GM19463 (cell line): Measurements from ENCODE around the gene WDR37.
"Not testable (repeated sequence)": the region's sequence is repeated elsewhere in the genome, so short reads cannot be mapped to it uniquely, and the experiment has no call there.

Source experiments
- ATAC-seq: cut with Tn5 transposase; IDR thresholded peaks from one replicate; pipeline ENCODE4 v1.9.1; 2021; ENCODE audit warnings: mild to moderate bottlenecking, moderate library complexity; ENCODE audit not compliant: unreplicated experiment

WDR37 gene, protein sequence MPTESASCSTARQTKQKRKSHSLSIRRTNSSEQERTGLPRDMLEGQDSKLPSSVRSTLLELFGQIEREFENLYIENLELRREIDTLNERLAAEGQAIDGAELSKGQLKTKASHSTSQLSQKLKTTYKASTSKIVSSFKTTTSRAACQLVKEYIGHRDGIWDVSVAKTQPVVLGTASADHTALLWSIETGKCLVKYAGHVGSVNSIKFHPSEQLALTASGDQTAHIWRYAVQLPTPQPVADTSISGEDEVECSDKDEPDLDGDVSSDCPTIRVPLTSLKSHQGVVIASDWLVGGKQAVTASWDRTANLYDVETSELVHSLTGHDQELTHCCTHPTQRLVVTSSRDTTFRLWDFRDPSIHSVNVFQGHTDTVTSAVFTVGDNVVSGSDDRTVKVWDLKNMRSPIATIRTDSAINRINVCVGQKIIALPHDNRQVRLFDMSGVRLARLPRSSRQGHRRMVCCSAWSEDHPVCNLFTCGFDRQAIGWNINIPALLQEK

DNA sequence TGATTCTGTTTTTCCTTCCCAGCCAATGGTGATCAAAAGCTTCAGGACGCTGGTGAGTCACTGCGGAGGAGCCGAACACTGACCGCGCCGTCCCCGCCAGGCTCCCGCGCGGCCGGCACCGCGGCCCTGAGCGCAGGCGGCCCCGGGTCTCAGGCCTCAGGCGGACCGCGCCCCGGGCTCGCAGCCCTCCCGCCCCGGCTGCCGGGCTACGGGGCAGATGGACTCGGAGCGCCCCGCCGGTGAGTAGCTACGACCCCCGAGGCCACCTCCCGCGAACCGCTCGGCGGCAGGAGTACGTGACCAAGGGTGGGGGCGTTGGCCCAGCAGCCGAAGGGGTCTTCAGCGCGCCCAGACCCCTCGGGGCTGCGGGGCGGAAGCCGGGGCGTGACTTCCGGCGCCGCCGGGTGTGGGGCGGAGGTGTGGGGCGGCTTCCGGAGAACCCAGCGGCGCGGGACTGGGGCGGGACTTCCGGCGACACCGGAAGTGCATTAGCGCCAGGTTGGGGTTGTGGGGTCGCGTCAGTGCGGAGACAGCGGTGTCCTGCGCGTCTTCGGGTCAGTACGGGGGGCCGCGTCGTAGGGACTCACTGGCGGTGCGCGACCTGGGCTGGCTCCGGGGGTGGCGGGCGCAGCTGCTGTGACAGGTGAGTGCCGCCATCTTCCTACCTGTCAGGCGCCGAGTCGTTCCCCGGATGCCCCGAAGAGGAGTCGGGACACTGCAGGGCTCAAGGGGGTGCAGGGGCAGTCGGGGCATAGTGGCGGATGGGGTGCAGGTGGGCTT, at the start of gene WDR37:
Gene WDR37 (plus strand): TSS at position 60 of the 780 bp plus-strand sequence. CDS start 15,771 bp downstream, outside the sequence.
- peak; percentile 95 for ATAC-seq

DNA sequence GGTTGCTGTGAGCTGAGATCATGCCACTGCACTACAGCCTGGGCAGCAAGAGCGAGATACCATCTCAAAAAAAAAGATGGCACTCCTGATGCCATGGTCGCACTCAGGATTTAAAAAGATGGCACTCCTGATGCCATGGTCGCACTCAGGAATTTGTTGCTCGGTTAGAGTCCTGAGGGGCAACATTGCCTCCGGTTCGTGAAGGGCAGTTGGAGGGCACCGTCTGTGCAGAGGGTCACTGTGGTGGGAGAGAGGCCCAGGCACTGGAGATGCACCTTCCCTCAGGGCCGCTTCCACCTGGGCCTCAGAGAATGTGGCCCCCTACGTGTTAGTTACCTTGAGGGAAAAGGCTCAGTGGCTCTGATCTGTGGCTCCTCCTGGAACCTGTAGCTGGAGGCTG, 49.6 kb upstream of the WDR37 start:
- no peak for ATAC-seq

DNA sequence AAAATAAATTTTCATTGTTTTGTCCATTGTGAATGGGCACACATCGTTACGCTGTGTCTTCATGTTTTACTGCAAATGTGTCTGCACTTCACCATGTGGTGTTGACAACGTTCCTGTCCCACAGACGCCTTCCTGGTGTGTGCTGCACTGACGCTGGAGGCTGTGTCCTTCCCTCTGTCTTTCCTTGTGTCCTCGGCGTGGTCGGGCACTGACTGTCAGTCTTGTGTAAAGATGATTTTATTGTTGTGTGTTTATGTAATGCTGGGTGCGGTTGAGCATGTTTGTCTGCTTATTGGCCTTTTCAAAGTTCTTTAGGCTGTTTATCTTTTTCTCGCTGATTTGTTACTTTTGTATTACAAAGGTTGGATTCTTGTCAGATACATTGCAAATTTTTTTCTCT, 48.6 kb upstream of the WDR37 start:
- ATAC-seq = no peak

DNA sequence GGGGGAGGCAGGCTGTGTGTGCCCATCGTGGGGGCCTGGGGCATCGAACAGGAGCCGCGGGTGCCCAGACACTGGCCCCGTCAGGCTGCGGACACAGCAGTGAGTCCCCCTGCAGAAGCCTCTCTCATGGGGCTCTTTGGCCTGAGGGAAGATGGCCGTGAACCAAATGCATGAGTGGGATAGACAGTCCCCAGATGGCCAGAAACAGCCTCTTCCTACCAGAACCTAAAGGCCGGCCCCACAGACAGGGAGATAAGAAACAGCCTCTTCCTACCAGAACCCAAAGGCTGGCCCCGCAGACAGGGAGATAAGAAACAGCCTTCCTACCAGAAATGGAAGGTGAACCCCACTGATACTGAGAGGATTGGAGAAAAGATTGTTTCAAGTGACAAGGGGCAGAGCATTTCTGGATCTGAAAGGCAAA, 47.1 kb upstream of the WDR37 start:
- no peak for ATAC-seq

DNA sequence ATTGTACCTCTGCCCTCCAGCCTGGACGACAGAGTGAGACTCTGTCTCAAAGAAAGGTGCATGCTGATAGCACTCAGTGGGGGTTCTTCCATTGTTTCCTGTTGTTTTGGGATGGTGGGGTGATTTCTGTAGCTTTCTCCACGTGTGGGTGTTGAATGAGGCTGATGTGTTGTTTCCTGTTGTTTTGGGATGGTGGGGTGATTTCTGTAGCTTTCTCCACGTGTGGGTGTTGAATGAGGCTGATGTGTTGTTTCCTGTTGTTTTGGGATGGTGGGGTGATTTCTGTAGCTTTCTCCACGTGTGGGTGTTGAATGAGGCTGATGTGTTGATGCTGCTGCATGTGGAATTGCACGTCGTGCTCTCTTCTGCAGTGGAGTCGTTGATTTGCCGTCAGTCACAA, 46.2 kb upstream of the WDR37 start:
- ATAC-seq = not testable (repeated sequence)

DNA sequence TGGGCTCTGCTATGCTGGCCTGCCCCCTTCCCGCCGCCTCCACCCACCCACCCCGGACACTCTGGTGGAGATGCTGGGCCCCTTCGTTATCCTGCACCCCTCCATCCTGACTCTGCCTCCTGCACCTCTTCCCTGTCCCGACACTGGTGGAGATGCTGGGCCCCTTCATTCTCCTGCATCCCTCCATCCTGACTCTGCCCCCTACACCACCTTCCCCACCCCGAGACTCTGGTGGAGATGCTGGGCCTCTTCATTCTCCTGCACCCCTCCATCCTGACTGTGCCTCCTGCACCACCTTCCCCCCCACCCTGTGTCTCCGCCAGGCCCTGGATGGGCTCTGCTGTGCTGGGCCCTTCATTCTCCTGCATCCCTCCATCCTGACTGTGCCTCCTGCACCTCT, 45.5 kb upstream of the WDR37 start:
- no peak for ATAC-seq

DNA sequence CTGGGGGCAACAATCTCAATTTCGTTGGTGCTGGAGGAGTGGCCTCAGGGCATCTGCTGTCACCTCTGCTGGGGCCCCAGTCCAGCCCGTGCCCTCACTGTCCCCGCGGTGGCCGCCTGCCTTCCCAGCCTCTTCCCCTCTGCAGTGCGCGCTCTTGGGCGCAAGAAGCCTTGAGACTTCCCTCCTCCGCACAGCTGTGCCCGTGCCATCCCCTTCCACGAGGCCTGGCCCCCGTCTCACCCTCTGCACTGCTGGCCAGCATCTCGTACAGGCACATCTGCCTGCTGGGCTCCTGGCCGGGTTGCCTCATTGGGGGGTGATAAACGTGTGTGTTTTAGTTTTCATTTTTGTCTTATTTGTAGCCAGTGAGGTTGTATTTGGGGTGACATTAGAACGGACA, 44.5 kb upstream of the WDR37 start:
- ATAC-seq = no peak

DNA sequence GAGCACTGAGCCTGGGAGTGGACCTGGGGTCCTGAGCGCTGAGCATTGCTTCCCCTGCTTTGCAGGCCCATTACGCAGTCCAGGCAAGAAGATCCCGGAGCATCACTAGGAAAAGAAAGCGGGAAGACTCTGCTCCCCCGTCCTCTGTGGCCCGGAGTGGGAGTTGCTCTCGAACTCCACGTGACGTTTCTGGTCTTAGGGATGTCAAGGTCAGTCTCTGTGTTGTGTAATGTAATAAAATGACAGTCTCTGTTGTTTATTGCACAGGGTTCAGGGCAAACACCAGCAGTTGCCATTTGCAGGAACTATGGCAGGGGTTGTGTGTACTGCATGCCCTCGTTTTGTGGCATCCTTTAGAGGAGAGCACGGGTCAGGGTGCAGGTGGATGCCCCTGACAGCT, 40.5 kb upstream of the WDR37 start:
- no peak for ATAC-seq

DNA sequence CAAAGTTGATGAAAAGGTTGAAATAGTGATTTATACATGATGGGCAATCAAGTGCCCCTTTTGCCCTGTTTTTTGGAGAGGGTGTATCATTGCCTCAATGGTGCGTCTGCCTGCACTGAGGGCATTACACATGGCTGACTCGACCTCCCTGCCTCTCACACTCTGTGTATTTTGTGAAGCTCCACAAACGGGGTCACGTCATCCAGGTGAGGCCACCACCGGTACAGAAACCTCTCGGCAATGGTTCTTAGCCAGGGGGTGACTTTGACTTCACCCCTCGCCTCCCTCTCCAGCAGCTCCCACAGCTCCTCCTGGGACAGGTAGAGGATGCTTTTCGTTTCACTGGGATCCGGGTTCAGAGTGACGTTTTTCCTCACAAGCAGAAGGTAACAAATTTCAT, 36.8 kb upstream of the WDR37 start:
- no peak for ATAC-seq

DNA sequence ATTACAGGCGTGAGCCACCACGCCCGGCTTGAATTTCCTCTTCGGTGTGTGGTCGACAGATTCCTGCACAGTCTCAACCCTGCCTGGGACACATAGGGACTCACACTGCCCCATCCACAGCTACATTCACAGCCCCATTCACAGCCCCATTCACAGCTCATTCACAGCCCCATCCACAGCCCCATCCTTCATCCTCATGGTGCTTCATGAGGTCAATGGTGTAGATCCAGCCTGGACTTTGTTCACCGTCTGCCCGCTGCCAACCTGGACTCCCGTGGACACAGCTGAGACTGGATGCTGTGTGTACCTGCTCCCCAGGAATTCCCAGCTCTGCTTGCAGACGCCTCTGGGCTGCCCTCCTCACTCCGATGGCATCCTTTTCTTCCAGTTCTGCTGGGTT, 35.7 kb upstream of the WDR37 start:
- no peak for ATAC-seq

DNA sequence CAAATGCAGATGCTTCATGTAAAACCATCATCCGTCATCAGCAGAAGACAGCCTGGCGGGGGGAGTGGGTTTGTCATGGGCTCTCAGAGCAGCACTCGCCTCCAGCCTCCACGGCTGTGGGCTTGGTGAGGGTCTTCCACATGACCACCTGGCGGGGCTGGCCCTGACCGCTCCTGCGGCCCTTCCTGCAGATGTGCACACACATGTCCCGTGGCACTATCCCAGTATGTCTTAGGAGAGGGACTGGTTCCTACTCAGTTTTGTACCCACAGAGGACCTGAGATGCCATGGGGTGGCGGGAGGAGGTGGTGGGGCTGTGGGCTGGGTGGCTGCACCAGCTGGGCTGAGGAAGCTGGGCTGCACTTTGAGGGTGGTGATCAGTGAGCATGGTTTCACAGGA, 35.2 kb upstream of the WDR37 start:
- ATAC-seq = no peak

DNA sequence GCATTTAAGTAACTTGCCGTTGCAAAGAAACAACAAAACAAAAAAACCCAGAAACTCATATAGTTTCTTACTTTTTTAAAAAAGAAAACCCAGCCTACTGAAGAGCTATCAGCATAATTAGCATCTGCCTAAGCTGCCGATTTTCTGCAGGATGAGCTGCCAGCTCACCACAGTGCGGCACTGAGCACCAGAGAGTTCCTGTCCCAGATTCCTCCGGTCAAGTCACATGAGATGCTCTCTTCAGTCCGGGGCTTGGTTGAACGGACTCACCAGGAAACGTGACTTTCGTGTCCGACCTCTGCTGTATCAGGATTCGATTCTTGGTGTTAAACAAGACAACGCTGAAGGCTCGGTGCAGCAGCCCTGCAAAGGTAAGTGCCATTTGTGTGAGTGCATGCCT, 33.8 kb upstream of the WDR37 start:
- no peak for ATAC-seq

DNA sequence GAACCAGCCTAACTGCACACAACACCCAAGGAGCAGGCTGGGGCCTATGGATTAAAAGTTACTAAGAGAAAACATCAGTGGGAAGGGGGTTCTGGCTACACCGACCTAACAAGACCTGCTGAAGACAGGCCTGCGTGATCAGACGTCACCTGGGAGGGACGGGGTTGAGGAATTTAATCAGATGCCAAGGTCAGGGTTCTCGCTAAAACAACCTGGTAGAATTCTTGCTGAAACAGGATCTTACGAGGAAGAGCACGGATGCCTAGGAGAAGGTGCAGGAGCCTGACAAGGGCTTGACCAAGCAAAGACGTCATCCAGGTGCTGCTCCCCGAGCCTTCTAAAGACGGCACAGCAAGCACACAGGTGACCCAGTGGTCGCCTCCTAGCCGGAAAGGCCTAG, 32.1 kb upstream of the WDR37 start:
- no peak for ATAC-seq

DNA sequence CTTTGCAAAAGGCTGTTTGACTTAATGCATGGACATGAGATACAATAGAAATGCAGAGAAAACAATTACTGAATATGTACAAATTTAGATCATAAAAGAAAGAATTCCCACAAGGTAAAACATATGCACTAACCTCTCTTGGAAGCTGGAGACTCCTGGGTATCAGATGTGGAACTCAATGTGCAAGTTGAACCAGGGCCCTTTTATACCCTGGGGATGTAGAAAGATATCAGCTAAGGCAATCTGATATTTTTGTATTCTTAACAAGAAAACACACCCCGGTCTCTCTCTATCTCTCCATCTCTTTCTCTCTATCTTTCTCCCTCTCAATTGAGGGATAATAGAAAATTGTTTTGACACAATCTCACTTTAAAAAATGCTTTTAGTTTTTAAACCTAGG, 30.5 kb upstream of the WDR37 start, which contains the start of gene IDI2:
Gene IDI2 (minus strand): TSS at position 177 of the 400 bp plus-strand sequence. CDS start 1,136 bp downstream, outside the sequence.
- no peak for ATAC-seq

DNA sequence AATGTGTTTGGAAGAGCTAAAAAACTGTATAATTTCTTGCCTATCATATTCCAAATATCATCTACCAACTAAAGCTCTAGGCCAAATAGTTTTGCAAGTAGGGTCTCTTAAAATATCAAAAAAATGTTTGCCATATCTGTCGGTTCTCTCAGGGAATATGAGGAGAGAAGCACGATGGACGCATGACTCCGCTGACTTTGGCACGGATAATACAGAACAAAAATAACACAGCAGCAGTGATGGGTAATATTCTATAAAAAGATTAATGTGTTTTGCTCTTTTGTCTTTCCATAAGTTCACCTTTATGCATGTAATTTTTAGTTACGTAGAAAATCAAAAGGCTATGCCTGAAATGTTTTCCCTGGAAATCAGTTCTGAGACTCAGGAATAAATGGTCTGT, 29.6 kb upstream of the WDR37 start:
- ATAC-seq = no peak

DNA sequence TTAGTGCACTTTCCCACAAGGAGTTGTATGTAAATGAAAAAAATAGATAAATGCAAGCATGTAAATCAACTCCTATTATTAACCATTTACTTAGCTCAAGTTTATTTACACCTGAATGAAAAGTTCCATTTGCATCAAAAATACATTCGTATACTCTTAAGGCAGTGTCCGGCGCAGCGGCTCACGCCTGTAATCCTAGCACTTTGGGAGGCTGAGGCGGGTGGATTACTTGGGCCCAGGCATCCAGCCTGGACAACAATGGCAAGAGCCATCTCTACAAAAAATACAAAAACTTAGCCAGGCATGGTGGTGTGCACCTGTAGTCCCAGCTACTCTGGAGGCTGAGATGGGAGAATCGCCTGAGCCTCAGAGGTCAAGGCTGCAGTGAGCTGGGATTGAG, 26.3 kb upstream of the WDR37 start:
- ATAC-seq = no peak

DNA sequence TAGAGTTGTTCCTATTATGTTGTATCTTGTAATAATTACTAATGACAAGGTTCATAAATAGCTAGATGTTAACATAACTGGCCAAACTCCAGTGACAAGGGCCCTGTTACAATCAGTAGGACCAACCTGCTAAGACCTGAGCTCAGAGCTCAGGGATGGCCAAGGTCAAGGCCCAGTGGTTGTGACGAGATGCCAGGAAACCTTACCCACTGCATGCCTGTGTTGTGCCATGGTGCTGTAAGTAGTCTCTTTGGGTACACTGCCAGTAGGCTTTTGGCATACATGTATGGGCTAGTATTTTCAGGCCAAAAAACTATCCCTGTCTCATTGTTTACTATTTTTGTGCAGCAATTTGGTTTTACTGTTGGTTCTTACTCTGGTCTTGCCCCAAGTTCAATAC, 22.6 kb upstream of the WDR37 start:
- ATAC-seq = no peak

DNA sequence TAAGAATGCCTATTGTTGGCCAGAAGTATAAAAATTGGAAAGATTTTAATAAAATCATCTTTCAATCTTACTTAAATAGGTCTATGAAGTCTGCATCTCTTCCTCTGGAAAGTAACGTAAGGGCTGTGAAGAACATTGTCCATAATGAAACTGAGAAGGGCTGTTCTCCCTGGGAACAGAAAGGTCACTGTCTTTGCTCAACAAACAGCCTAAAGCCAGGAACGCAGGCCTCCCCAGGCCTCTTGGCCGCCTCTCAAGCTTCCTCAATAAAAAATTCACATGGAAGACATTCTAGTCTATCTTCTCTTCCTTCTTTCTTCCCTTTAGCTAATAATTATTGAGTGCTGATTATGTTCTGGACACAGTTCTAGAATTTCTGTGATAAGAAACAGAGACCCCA, 21.4 kb upstream of the WDR37 start:
- ATAC-seq = no peak

DNA sequence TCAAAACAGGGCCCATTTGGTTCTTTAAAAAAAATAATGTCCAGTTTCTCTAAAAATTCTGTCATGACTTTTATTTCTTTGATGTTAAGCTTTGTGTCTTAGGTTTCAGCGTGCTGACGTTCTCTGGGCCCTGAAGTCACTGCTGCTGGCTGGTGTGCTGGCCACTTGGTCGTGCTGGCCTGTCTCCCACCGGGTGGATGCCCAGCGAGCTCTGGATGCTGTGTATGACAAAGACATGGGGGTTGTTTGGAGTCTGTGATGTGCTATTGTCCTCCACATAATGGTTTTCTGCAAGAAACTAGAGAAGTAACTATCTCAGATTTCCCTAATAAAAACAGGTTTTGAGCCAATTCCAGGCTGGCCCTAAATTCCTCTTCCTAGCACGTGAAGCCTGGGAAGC, 21.0 kb upstream of the WDR37 start:
- no peak for ATAC-seq

DNA sequence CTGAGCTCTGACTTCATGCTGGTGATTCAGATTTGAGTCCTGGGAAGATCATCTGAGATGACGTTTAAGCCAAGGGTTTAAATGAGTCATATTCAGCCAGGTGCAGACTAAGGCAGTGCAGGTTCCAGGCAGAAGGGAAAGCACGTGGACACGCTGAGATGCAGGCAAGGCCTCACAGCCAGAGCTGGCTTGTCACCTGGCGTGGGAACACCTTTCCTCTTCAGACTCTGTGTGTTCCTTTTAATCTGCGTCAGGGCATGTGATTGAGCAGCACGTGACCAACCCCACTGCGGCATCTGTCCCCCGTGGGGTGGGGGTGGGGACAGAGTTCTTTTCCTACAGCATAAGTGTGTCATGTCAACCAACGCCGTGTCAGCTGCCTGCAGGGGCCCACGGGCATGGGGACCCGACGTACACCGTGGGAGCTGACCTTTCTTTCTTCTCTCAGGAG, 19.8 kb upstream of the WDR37 start:
- ATAC-seq = peak; percentile 86

DNA sequence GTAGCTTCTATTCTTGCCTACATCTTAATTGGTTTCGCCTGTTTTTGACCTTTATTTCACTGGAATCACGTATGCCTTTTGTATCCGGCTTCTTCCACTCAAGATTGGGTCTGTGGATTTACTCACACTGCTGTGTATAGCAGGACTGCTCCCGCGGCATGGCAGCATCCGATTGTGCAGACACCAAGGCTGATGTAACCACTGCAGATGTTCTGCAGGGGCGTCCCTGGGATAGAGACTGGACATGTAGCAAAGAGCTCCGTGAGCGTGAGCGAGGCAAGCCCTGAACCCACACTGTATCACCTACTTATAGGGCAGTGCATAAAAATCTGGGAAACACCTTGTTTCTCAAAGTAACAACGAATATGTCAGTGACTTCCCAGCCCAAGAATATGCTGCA, 19.1 kb upstream of the WDR37 start:
- ATAC-seq = no peak

DNA sequence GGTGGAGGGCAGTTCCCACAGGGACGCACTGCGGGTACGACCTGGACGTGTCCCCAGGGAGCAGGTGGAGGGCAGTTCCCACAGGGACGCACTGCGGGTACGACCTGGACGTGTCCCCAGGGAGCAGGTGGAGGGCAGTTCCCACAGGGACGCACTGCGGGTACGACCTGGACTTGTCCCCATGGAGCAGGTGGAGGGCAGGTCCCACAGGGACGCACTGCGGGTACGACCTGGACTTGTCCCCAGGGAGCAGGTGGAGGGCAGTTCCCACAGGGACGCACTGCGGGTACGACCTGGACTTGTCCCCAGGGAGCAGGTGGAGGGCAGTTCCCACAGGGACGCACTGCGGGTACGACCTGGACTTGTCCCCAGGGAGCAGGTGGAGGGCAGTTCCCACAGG, 17.4 kb upstream of the WDR37 start:
- ATAC-seq = not testable (repeated sequence)
